HG02610 (cell line): ENCODE measurements around the gene AKAP6.

Experiments used
- ATAC-seq: cut with Tn5 transposase; IDR thresholded peaks from one replicate; pipeline ENCODE4 v1.9.1; 2021; ENCODE audit warnings: mild to moderate bottlenecking, moderate library complexity; ENCODE audit not compliant: unreplicated experiment

The AKAP6 gene

GRCh38 chr14:32696325-32697091 lies 367.4 kb downstream of the AKAP6 start:
- no peak for ATAC-seq

DNA sequence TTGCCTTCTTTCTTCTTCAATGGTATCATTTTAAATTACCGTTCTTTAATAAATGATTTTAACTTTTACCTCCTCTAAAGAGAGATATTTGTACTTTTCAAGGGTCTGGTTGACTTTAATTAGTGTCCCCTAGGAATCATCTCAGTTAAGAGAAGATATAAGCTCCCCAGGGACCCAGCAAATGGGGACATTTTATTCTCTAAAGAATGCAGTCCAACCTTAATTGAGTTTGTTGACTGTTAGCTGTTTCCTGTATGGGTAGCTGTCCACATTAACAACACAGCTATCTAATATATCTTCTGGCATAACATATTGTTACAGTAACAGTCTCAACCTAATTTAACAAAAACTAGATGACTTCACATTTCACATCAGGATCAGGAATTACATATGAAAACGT lies 368.0 kb downstream of the AKAP6 start:
- no peak for ATAC-seq

DNA sequence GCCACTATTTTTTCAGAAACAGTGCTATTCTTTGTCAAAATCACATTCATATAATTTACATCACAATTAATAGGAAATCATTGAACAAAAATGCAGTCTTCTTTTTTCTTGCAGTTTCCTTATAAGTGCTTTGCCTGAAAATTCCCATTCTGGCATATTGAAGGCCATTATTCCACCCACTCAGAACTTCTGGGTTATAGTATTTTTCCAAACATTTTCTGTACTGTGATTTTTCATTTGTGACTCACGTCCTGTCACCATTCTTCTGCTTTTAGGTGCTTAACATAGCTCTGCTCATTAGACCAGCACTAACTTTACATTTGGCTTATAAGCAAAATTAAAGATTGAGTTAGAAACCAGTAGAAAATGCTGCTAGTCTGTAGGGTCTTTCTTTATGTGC lies 368.6 kb downstream of the AKAP6 start:
- no peak for ATAC-seq

DNA sequence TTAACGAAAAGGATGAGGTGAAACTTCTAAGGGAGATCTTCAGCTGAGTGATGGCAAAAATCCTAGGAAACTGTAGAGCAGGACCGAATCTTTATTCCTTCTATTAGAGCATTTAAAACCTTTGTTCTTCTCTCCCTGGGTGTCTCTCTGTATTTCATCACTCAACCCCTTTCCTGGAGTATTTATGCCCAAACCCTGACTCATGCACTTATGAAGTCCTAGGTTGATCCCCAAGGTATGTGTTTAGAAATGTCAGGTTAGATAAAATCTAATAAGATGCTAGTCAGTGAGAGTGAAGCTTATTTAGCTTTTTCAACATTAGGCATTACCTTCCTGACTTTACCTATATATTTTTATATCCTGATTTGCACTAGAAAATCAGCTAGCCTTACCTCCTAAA lies 369.7 kb downstream of the AKAP6 start:
- ATAC-seq, result no peak

DNA sequence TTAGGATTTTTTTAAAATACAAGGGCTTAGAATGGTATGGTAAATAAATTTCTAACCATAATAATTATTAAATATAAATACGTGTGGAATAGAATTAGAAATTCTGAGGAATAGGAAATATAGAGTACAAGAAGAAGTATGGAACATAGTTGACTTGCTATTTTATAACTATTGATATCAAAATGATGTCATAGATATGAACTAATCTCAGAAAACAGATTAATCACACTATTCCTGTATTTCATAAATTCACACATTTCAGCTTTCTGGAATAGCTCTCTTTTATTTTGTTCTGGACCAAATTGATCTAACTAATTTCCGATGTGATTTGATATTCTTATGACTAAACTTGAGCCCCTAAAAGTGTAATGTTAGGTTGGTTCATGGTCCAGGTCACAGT lies 372.4 kb downstream of the AKAP6 start:
- ATAC-seq, result no peak

- no peak for ATAC-seq
Observed at GRCh38 chr14:32702088-32702487, 373.0 kb downstream of the AKAP6 start.

DNA sequence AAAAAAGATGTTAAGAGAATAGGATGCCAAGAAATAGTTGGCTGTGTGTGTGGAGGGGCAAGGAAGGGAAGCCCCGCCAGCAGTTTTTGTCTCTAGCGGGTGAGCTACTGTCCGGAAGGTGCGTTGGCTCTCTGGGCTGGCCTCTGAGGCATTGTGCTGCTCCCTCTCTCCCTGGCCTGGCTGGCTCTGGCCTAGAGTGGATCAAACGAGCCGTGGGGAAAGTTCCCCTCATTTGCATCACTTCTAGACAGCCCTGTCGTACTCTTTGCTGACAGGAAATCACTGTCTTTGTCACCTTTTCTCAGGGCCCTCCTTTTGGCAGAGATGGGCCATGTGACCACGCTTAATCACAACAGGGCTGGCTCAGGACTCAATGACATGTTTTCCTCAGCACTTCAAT lies 373.5 kb downstream of the AKAP6 start:
- ATAC-seq, result peak; percentile 92

GRCh38 chr14:32703183-32703621 lies 374.1 kb downstream of the AKAP6 start:
- ATAC-seq, result no peak

DNA sequence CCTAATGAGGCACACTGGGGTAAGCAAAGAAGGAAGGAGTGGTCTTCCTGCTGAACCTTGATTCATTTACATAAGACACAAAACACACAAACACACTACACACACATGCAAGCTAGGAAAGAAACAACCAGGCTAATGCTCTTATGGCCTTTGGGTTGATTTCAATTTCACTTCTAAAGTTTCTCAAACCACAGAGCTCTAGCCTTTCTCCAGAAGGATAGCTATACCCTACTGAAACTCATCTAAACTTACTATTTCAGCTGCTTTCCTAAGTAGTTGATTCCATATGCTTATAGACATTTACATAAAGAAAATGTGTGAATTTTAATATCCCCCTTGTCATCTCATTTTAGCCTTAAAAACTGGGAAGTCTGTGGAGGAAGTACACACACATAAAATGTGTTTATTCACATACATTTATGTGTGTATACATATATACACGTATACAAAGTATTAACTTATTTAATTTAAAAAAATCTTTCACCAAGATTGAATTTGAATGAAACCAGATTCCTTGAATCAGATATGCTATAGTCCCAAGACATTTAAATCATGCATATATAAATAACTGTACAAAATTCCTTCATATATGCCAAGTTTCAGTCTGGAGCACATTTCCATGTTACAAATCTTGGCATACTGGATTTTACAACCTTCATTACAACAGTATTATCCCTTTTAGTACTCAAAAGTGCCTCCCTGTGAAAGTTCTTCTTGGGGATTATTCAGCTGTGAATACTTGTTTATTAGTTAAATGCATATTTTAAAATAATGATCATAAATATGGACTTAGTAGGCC lies 377.8 kb downstream of the AKAP6 start:
- ATAC-seq, result no peak

- no peak for ATAC-seq
Observed at GRCh38 chr14:32707742-32708500, 378.8 kb downstream of the AKAP6 start.

DNA sequence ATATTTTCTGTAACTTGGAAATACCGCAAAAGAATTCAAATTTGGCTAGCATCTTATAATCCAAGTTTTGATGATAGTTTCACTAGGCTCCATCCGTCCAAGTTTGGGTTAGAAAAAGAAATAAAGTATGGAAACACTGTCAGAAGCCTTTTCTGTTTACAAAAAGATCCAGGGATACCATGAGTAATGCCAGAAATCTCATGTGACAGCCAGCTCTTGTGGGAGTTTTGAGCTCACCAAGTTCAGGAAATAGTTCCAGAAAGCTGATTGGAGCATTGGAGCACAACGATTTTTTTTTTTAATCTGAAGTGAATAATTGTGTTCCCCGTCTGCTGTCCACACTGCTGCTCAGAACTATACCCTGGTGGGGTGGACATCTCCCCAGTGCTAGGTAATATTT lies 379.9 kb downstream of the AKAP6 start:
- no peak for ATAC-seq

- ATAC-seq, result no peak
Observed at GRCh38 chr14:32710231-32710671, 381.2 kb downstream of the AKAP6 start.

- ATAC-seq, result no peak
Observed at GRCh38 chr14:32710731-32711680, 381.9 kb downstream of the AKAP6 start.

GRCh38 chr14:32713856-32714255 lies 384.8 kb downstream of the AKAP6 start:
- ATAC-seq, result no peak

GRCh38 chr14:32719601-32720000 lies 390.5 kb downstream of the AKAP6 start:
- no peak for ATAC-seq

GRCh38 chr14:32720927-32721326 lies 391.8 kb downstream of the AKAP6 start:
- no peak for ATAC-seq

DNA sequence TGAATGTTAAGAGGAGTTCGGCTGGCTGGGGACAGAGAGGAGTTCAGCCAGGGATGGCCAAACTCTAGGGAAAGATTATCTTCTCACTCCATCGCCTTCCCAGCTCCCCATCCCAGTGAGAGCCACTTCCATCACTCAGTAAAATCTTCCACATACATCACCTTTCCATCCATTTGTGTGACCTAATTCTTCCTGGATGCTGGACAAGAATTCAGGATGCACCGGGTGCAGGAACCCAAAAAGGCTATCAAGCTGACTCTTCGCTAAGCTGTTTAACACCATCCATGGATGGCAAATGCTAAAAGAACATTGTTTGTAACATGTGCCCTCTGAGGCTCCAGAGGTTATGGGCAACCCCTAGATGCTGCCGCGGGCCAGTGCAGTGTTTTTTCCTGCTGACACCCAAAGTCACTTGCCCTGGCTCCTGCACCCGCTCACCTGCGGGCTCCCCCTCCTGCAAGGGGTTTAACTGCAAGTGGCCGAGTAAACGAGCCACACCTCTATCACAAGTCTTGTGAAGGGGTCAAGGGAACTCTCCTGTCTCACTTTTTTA lies 393.6 kb downstream of the AKAP6 start:
- ATAC-seq, result no peak

DNA sequence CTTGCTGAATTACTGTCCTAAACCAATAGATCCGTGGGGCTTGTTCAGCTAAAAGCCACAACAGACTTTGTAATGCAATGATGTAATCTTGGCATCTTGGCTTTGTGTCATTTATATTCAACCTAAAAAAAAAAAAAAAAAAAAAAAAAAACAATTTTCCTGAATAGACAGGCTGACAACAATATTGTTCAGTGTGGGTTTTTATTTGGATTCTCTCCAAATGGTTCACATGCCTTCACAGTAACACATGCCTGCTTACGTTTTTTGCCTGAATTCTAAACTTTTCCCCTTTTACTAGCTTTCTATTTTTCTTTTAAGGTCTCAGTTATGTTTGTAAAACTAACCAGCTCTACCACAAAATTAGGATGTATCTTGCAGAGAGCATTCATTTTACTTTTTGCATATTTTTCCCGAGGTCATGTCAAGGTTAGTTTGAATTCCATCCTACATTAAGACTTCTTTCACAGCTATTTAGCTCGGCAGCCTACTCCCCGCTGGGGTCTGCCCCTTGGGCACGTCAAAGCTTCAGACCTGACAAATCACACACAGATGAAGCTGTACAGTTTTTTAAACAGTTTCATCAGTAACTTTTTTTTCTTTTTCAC lies 395.9 kb downstream of the AKAP6 start:
- no peak for ATAC-seq

DNA sequence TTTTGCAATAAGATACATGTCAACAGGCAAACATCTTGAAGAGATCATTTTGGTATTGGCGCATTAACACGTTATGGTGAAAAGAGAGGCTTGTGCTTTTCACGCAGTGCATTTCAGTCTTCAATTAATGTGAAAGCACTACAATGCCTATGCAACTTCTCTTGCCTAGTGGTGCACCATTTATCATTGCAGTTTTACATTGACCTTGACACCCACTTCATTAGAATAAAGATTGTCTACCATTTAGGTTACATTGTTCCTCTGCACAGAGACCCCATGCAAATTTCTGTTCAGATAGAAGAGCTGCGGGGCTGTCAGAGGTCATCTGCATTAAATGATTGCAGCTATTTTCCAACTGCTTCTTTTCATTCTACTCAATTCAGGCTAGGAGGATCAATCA lies 397.4 kb downstream of the AKAP6 start:
- no peak for ATAC-seq

DNA sequence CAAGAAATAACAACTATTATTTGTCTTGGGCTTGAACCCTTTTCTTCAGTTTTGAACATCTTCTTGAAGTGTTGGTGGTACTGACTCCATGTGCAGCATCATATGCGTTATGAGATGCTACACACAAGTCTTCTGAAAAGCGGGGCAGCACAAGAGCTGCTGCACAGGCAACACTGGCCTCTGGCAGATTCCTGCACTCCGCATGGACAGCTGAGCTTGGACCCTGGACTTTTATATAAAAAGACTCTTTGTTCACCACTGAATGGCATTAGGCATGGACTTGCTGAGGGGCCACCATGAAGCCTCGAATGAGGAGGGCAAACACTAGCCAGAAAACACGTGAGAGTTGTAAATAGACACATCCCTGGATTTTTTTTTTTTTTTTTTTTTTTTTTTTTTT lies 398.7 kb downstream of the AKAP6 start:
- ATAC-seq, result no peak
